Right renal cortex interstitium (tissue), 3 donors: ENCODE results near the gene GNAZ. TPM values are rescaled to one million over a fixed set of nuclear protein-coding genes. Genes with fewer than 3 reads are reported as not detected.

Source experiments
- DNase-seq, 3 donors: peaks; one replicate each; pipeline ENCODE4 v3.0.0-alpha.2; 2013; ENCODE audit warnings: low read depth in 3 of 3, low spot score in 2 of 3
- polyA plus RNA-seq, 3 donors: library from polyadenylated mRNA; unstranded; fragments of 120-200 nt; gene quantifications; one replicate each; pipeline ENCODE4 v1.2.1, GENCODE V29; 2013; ENCODE audit not compliant: insufficient read length in 3 of 3

The GNAZ gene
- polyA plus RNA-seq, 3 donors: 4.6 to 6.2 (median 5.0) TPM

GRCh38 chr22:23063539-23064380 is 6.6 kb upstream of the GNAZ start:
- DNase-seq: no peak

GRCh38 chr22:23064381-23065068 is 5.8 kb upstream of the GNAZ start:
- DNase-seq: no peak

- DNase-seq: no peak
Measured at GRCh38 chr22:23065069-23065451, 5.3 kb upstream of the GNAZ start.

GRCh38 chr22:23065495-23066122 is 4.7 kb upstream of the GNAZ start:
- DNase-seq: no peak

- no peak for DNase-seq
Measured at GRCh38 chr22:23066200-23067022, 3.9 kb upstream of the GNAZ start.

GRCh38 chr22:23067023-23067650 is 3.2 kb upstream of the GNAZ start:
- DNase-seq: no peak

GRCh38 chr22:23067691-23068090 is 2.6 kb upstream of the GNAZ start:
- no peak for DNase-seq

GRCh38 chr22:23068096-23068831 is 2.1 kb upstream of the GNAZ start:
- no peak for DNase-seq

GRCh38 chr22:23068832-23069385 is 1.4 kb upstream of the GNAZ start:
- no peak for DNase-seq

- peak; percentile 31 to 69 (median 63) for DNase-seq
Measured at GRCh38 chr22:23069502-23070357, 589 bp upstream of the GNAZ start.

- no peak for DNase-seq
Measured at GRCh38 chr22:23071230-23072076, 1.1 kb downstream of the GNAZ start.

GRCh38 chr22:23072077-23072910 is 2.0 kb downstream of the GNAZ start:
- no peak for DNase-seq

GRCh38 chr22:23072911-23073491 is 2.7 kb downstream of the GNAZ start:
- DNase-seq: no peak

GRCh38 chr22:23073526-23074229 is 3.4 kb downstream of the GNAZ start:
- DNase-seq: no peak

GRCh38 chr22:23074451-23074850 is 4.1 kb downstream of the GNAZ start:
- DNase-seq: no peak

- DNase-seq: no peak
Measured at GRCh38 chr22:23075050-23075449, 4.7 kb downstream of the GNAZ start.
